H1 (cell line): ENCODE results near the gene KCMF1. TPM values are rescaled to one million over a fixed set of nuclear protein-coding genes. Genes with fewer than 3 reads are reported as not detected.

Experiments used
- CTCF ChIA-PET: fragments of 300-600 bp; sonication (Branson Sonifier 250); formaldehyde crosslinking; loops from one replicate; lab custom pipeline; 2021; ENCODE audit not compliant: partially characterized antibody; lab: Charles Lee
- POLR2A ChIA-PET: fragments of 300-600 bp; sonication (Branson Sonifier 250); formaldehyde crosslinking; loops from one replicate; lab custom pipeline; 2021; ENCODE audit warnings: inconsistent platforms; ENCODE audit not compliant: partially characterized antibody; lab: Charles Lee
- DNase-seq, 2 experiments: peaks; one replicate each; pipeline versions ENCODE4 v3.0.0 to v3.0.0-alpha.2; 2010 to 2022; ENCODE audit warnings: low spot score in 2 of 2, low read depth in 1 of 2, mixed read lengths in 1 of 2
- FAIRE-seq: peaks from 2 replicates; lab custom pipeline; 2011; peaks lifted over from hg19 to GRCh38; lab: Jason Lieb, UNC
- H2AFZ ChIP-seq: 2 replicates; pipeline ENCODE4 v1.8.1; 2012; ENCODE audit warnings: low read length, inconsistent platforms
- H2AK5ac ChIP-seq: 2 replicates; pipeline ENCODE4 v1.6.1; 2013; ENCODE audit warnings: low read depth, low read length
- H2BK120ac ChIP-seq: replicated peaks from 2 replicates; pipeline ENCODE3; 2013; ENCODE audit warnings: low read depth, low read length, inconsistent platforms
- H2BK12ac ChIP-seq: 2 replicates; pipeline ENCODE4 v1.6.1; 2013; ENCODE audit warnings: low read depth, low read length
- H2BK15ac ChIP-seq: 2 replicates; pipeline ENCODE4 v1.6.1; 2013; ENCODE audit warnings: low read length
- H2BK20ac ChIP-seq: 2 replicates; pipeline ENCODE4 v1.6.1; 2013; ENCODE audit warnings: low read length
- H2BK5ac ChIP-seq: 2 replicates; pipeline ENCODE4 v1.6.1; 2013; ENCODE audit warnings: low read depth, low read length
- H3K14ac ChIP-seq: 2 replicates; pipeline ENCODE4 v1.6.1; 2013; ENCODE audit warnings: inconsistent platforms; ENCODE audit not compliant: insufficient read length
- H3K18ac ChIP-seq: 2 replicates; pipeline ENCODE4 v1.6.1; 2013; ENCODE audit warnings: low read length; ENCODE audit errors: extremely low read depth
- H3K23ac ChIP-seq: 2 replicates; pipeline ENCODE4 v1.6.1; 2013; ENCODE audit warnings: inconsistent platforms; ENCODE audit not compliant: insufficient read length
- H3K23me2 ChIP-seq: 2 replicates; pipeline ENCODE4 v1.6.1; 2013; ENCODE audit warnings: low read depth, low read length
- H3K27ac ChIP-seq: 2 replicates; pipeline ENCODE4 v1.6.1; 2011; ENCODE audit warnings: low read depth, low read length, inconsistent platforms
- H3K27me3 ChIP-seq, 4 experiments: replicated peaks in 1 of 4; 1 replicate in 1 of 4; 2 replicates in 3 of 4; pipeline versions ENCODE4 v1.6.1 to v1.8.1; 2011 to 2013; ENCODE audit warnings: low read length in 3 of 4, mild to moderate bottlenecking in 3 of 4, inconsistent platforms in 2 of 4, mixed read lengths in 2 of 4, moderate library complexity in 1 of 4; ENCODE audit not compliant: control insufficient read depth in 3 of 4, insufficient read depth in 3 of 4; ENCODE audit errors: extremely low read depth in 1 of 4
- H3K36me3 ChIP-seq, 4 experiments: 2 replicates each; pipeline versions ENCODE4 v1.6.1 to v1.8.1; 2011 to 2013; ENCODE audit warnings: mild to moderate bottlenecking in 4 of 4, low read length in 3 of 4, moderate library complexity in 2 of 4, control low read depth in 1 of 4, inconsistent platforms in 1 of 4; ENCODE audit not compliant: insufficient read depth in 4 of 4, control insufficient read depth in 2 of 4
- H3K4ac ChIP-seq: replicated peaks from 2 replicates; pipeline ENCODE3; 2013; ENCODE audit warnings: low read length, low read depth, mixed read lengths, inconsistent platforms; ENCODE audit not compliant: insufficient read length
- H3K4me1 ChIP-seq, 4 experiments: replicated peaks in 1 of 4; 1 replicate in 1 of 4; 2 replicates in 3 of 4; pipeline versions ENCODE4 v1.6.1 to v1.8.1; 2011 to 2013; ENCODE audit warnings: low read length in 3 of 4, inconsistent platforms in 2 of 4, mixed read lengths in 1 of 4; ENCODE audit not compliant: insufficient read depth in 4 of 4, control insufficient read depth in 3 of 4
- H3K4me2 ChIP-seq, 2 experiments: 2 replicates each; pipeline versions ENCODE4 v1.6.1 to v1.8.1; 2011 to 2013; ENCODE audit warnings: low read depth in 2 of 2, low read length in 2 of 2, control low read depth in 1 of 2, inconsistent platforms in 1 of 2, mild to moderate bottlenecking in 1 of 2; ENCODE audit not compliant: insufficient read depth in 1 of 2
- H3K4me3 ChIP-seq, 4 experiments: fragments of 200-600, 300-600 bp in 1 of 4; sonication (generic), shearing (Covaris generic), sonication (Bioruptor Twin) in 1 of 4; 2 replicates each; pipeline versions ENCODE4 v1.5.1 to v1.8.1; 2011 to 2016; ENCODE audit warnings: low read length in 4 of 4, low read depth in 3 of 4, control low read depth in 2 of 4, inconsistent platforms in 2 of 4, mild to moderate bottlenecking in 2 of 4, mixed read lengths in 1 of 4, moderate library complexity in 1 of 4; ENCODE audit not compliant: insufficient read depth in 2 of 4; ENCODE audit errors: extremely low read depth in 1 of 4
- H3K56ac ChIP-seq: replicated peaks from 2 replicates; pipeline ENCODE3; 2013; ENCODE audit warnings: low read depth, mild to moderate bottlenecking, mixed read lengths, low read length, inconsistent platforms; ENCODE audit not compliant: insufficient read length
- H3K79me1 ChIP-seq: 2 replicates; pipeline ENCODE4 v1.6.1; 2013; ENCODE audit warnings: low read depth, low read length, control low read depth
- H3K79me2 ChIP-seq, 2 experiments: 2 replicates each; pipeline versions ENCODE4 v1.6.1 to v1.8.1; 2012 to 2013; ENCODE audit warnings: low read length in 2 of 2, mild to moderate bottlenecking in 2 of 2, inconsistent platforms in 1 of 2; ENCODE audit not compliant: insufficient read depth in 2 of 2, control insufficient read depth in 1 of 2
- H3K9ac ChIP-seq, 4 experiments: replicated peaks in 1 of 4; 1 replicate in 1 of 4; 2 replicates in 3 of 4; pipeline versions ENCODE4 v1.6.1 to v1.8.1; 2011 to 2013; ENCODE audit warnings: low read depth in 3 of 4, low read length in 3 of 4, control low read depth in 2 of 4, mild to moderate bottlenecking in 2 of 4, moderate library complexity in 2 of 4, inconsistent platforms in 1 of 4; ENCODE audit errors: extremely low read depth in 1 of 4
- H3K9me3 ChIP-seq, 2 experiments: 2 replicates each; pipeline versions ENCODE4 v1.6.1 to v1.8.1; 2012 to 2013; ENCODE audit warnings: mild to moderate bottlenecking in 2 of 2, moderate library complexity in 2 of 2, control low read depth in 1 of 2, inconsistent platforms in 1 of 2, low read depth in 1 of 2, low read length in 1 of 2, mixed read lengths in 1 of 2; ENCODE audit not compliant: insufficient read depth in 2 of 2
- H4K20me1 ChIP-seq, 2 experiments: replicated peaks in 1 of 2; 2 replicates each; pipeline versions ENCODE3 to v1.8.1; 2011 to 2013; ENCODE audit warnings: inconsistent platforms in 2 of 2, low read length in 2 of 2, mild to moderate bottlenecking in 1 of 2; ENCODE audit not compliant: insufficient read depth in 2 of 2, control insufficient read depth in 1 of 2
- H4K5ac ChIP-seq: 2 replicates; pipeline ENCODE4 v1.6.1; 2013; ENCODE audit warnings: low read length, low read depth, mixed read lengths, inconsistent platforms; ENCODE audit not compliant: insufficient read length
- H4K8ac ChIP-seq: 2 replicates; pipeline ENCODE4 v1.8.0; 2013; ENCODE audit warnings: mild to moderate bottlenecking, moderate library complexity, low read length, inconsistent platforms; ENCODE audit not compliant: insufficient read depth; ENCODE audit errors: extremely low read depth
- H4K91ac ChIP-seq: replicated peaks from 2 replicates; pipeline ENCODE3; 2013; ENCODE audit warnings: low read length, mixed read lengths, inconsistent platforms; ENCODE audit not compliant: insufficient read length
- CTCF ChIP-seq, 3 experiments: IDR thresholded peaks; 1 replicate in 2 of 3; 2 replicates in 1 of 3; pipeline versions ENCODE4 v1.5.1 to v1.6.1; 2011; ENCODE audit warnings: low read length in 3 of 3, mild to moderate bottlenecking in 3 of 3, inconsistent platforms in 2 of 3, low read depth in 1 of 3, moderate library complexity in 1 of 3; ENCODE audit not compliant: insufficient read depth in 1 of 3; ENCODE audit errors: control extremely low read depth in 1 of 3
- EP300 ChIP-seq, 2 experiments: IDR thresholded peaks; 1 replicate in 1 of 2; 2 replicates in 1 of 2; pipeline ENCODE4 v1.6.1; 2011 to 2012; ENCODE audit warnings: low read depth in 2 of 2, low read length in 2 of 2, mild to moderate bottlenecking in 2 of 2, borderline replicate concordance in 1 of 2, inconsistent platforms in 1 of 2, moderate library complexity in 1 of 2
- PHF8 ChIP-seq: fragments of 200-600 bp; sonication (generic); conservative IDR thresholded peaks from 2 replicates; pipeline ENCODE4 v1.7.1; 2012; ENCODE audit warnings: low read depth, mild to moderate bottlenecking, inconsistent platforms, low read length, moderate library complexity
- RAD21 ChIP-seq, 2 experiments: IDR thresholded peaks in 1 of 2; conservative IDR thresholded peaks in 1 of 2; 2 replicates each; pipeline ENCODE4 v1.6.1; 2011; ENCODE audit warnings: low read depth in 2 of 2, low read length in 2 of 2, improper control_type of control experiment in 1 of 2, inconsistent platforms in 1 of 2, mild to moderate bottlenecking in 1 of 2, moderate library complexity in 1 of 2
- SRF ChIP-seq: IDR thresholded peaks from 2 replicates; pipeline ENCODE4 v1.6.1; 2011; ENCODE audit warnings: mild to moderate bottlenecking, low read depth, low read length, moderate library complexity
- YY1 ChIP-seq: IDR thresholded peaks from 2 replicates; pipeline ENCODE4 v1.6.1; 2011; ENCODE audit warnings: low read depth, mild to moderate bottlenecking, low read length
- WGBS, 2 experiments: shearing (Covaris generic) in 1 of 2; methylation state at CpG; one replicate each; pipeline versions ENCODE4 v1.1.6 to v1.1.7; 2013 to 2015; ENCODE audit warnings: low lambda C conversion rate in 2 of 2, mixed read lengths in 2 of 2, inconsistent platforms in 1 of 2, low coverage in 1 of 2, missing lambda C conversion rate in 1 of 2; ENCODE audit not compliant: insufficient replicate concordance in 2 of 2, insufficient coverage in 1 of 2, insufficient read length in 1 of 2; ENCODE audit errors: extremely low coverage in 1 of 2, missing lambda C conversion rate in 1 of 2; 5-methylcytosine and 5-hydroxymethylcytosine counted together
- polyA plus RNA-seq, 7 experiments: library from polyadenylated mRNA; depleted of rRNA in 3 of 7; stranded (reverse) in 5 of 7; unstranded in 2 of 7; fragments of >200 nt in 5 of 7; fragments of 200-250 nt in 2 of 7; gene quantifications; 1 replicate in 5 of 7; 2 replicates in 1 of 7; 4 replicates in 1 of 7; pipeline versions ENCODE4 v1.2.1 to v1.2.3, GENCODE V29; 2011 to 2013; ENCODE audit warnings: missing spikeins in 2 of 7, mixed read lengths in 2 of 7
- total RNA-seq: library from RNA; stranded (reverse); fragmentation: NEBNext Ultra II Directional; extraction: Animal tissue kit (Norgen Biotek cat#: 25700); gene quantifications from 2 replicates; pipeline ENCODE4 v1.2.1, GENCODE V29; 2021

Gene KCMF1
- total and polyA plus RNA-seq, 2 of the 8 experiments (the other 6 are each of a cell fraction or from before 2014, with no cell fraction given): 86.9 to 149 TPM

DNA sequence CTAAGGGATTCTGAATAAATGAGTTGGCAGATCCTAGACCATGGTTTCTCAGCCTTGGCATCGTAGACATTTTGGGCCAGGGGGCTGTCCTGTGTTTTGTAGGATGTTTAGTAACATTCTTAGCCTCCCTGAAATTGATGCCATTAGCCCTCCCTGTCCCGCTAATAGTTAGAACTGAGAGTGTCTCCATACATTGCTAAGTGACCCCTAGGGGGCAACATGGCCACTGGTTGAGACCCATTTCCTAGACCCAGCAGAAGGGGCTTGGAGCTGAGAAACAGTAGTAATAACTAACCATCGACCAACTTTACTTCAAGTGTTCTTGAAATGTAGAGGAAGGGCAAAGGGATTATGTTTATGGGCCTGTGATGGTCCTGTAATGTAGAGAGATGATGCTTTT lies 40.8 kb downstream of the KCMF1 start:
- CTCF ChIA-PET: interaction anchor here (0.6 to 3.8 kb wide), 16 partner anchors 8 to 86 kb away, joined by 3 to 33 read pairs (median 4); no protein-coding TSS in a partner anchor
- H3K9me3 ChIP-seq: 0 out of 4 replicates have a peak, but pooled peaks cover 0 to 2% of the 10 kb centered on the region in 2 experiments
- H2BK20ac ChIP-seq: no peak overlapping the region
- POLR2A ChIA-PET: interaction anchor here (0.7 to 1.2 kb wide), 6 partner anchors 14 to 105 kb away, joined by 3 to 7 read pairs (median 4); no protein-coding TSS in a partner anchor
- no peak overlapping the region for H3K27ac ChIP-seq
- no peak overlapping the region for H3K23ac ChIP-seq
- H2AK5ac ChIP-seq: no peak overlapping the region
- H3K4me3 ChIP-seq: no peak overlapping the region
- H3K56ac ChIP-seq: no peak overlapping the region
- no peak overlapping the region for H2BK12ac ChIP-seq
- 84% methylated on average over 3 of the region's 3 CpGs; no CpG with 5 or more reads in 1 of the 2 experiments for WGBS, 2 experiments
- H3K23me2 ChIP-seq: no peaks in the 10 kb centered on the region
- no peak overlapping the region for H3K4ac ChIP-seq
- peaks cover 7 to 98% of the 10 kb centered on the region in 2 experiments; a peak in 3 of 4 replicates for H3K79me2 ChIP-seq
- peaks cover 0 to 11% (median 5%) of the 10 kb centered on the region in 4 experiments; a peak in 4 of 7 replicates for H3K4me1 ChIP-seq
- peaks cover 0 to 12% (median 4%) of the 10 kb centered on the region in 4 experiments; a peak in 3 of 8 replicates for H3K36me3 ChIP-seq
- peaks cover 8 to 13% of the 10 kb centered on the region in 2 experiments for H4K20me1 ChIP-seq
- no peak overlapping the region for H3K18ac ChIP-seq
- H3K4me2 ChIP-seq: no peak overlapping the region
- no peak overlapping the region for H2BK5ac ChIP-seq
- no peak overlapping the region for H4K8ac ChIP-seq
- H2BK120ac ChIP-seq: no peak overlapping the region
- H3K9ac ChIP-seq: no peak overlapping the region
- FAIRE-seq (peak; percentile 24), DNase-seq (peak in 1 of 2 experiments; percentile 59)
- H4K5ac ChIP-seq: no peak overlapping the region
- H3K14ac ChIP-seq: no peak overlapping the region
- H2AFZ ChIP-seq: no peak overlapping the region
- H2BK15ac ChIP-seq: no peak overlapping the region
- peaks cover 6% of the 10 kb centered on the region; the same call in 1 of the 2 replicates for H3K79me1 ChIP-seq
- TF ChIP-seq SRF (no peak), RAD21 (IDR thresholded peaks at IDR 0.05 in 1 of 2, conservative IDR thresholded peaks at IDR 0.05 in 1 of 2; ENCODE audit: low read depth in 2 of 2, low read length in 2 of 2) (peak; percentile 23 to 41; a peak in 1 of 4 replicates), YY1 (0 out of 2 replicates have a peak, but pooled peaks have one; percentile 59), PHF8 (no peak), EP300 (IDR thresholded peaks at IDR 0.05; ENCODE audit: borderline replicate concordance in 1 of 2, low read depth in 2 of 2, low read length in 2 of 2) (no peak), CTCF (IDR thresholded peaks at IDR 0.05; ENCODE audit: control extremely low read depth in 1 of 3, insufficient read depth in 1 of 3, low read depth in 1 of 3, low read length in 3 of 3) (peak; percentile 38 to 71 (median 53))
- no peak overlapping the region for H4K91ac ChIP-seq
- no peaks in the 10 kb centered on the region for H3K27me3 ChIP-seq
